GM19240 (cell line): Measurements from ENCODE around the gene TCEAL6.
"Not testable (repeated sequence)": the region's sequence is repeated elsewhere in the genome, so short reads cannot be mapped to it uniquely, and the experiment has no call there.

Source experiments
- DNase-seq: peaks from one replicate; pipeline ENCODE4 v3.0.0; 2011; ENCODE audit warnings: low spot score; ENCODE audit not compliant: insufficient read length

TCEAL6 gene

DNA sequence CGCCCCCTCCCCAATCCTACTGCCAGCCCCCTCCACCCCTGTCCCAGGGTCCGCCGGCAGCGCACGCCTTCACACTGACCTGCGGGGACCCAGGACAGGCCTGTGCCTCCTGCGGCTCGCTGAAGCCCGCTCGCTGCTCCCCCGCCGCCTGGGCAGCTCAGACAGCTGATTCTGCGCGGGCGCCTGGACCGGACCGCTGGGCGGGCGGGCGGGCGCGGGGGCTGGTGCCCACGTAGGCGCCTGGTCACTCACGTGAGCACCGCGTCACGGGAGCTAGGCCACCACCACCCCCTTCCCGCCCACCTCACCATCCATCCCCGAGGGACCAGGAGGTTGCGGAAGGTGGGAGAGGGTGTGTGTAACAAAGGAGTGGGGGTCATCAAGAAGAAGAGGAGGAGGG, at the start of gene TCEAL6:
TSS of gene TCEAL6 (minus strand) at position 208 of the 400 bp plus-strand sequence.
- not testable (repeated sequence) for DNase-seq

DNA sequence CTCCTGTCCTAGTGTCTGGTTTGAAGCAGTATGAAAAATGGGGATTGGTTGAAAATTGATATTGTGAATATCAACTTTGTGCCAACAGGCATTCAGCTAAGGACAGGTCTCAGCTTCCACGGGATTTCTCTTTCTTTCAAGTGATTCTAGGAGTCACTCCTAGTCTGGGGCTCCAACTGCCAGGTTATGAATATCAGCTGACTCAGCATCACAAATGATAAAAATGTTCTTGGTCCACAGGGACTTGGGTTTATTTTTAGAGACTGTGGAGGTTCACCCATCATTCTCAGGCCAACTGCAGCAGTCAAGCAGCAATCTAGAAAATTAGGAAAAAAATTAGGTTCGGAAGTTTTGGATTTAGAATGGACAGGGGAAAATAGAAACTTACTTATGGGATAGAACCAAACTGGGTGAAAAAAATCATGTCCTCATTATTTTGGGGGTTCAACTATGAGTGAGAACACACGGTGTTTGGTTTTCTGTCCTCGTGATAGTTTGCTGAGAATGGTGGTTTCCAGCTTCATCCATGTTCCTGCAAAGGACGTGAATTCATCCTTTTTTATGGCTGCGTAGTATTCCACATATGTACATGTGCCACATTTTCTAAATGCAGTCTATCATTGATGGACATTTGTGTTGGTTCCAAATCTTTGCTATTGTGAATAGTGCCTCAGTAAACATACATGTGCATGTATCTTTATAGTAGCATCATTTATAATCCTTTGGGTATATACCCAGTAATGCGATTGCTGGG, 43.9 kb upstream of the TCEAL6 start:
- no peak for DNase-seq

DNA sequence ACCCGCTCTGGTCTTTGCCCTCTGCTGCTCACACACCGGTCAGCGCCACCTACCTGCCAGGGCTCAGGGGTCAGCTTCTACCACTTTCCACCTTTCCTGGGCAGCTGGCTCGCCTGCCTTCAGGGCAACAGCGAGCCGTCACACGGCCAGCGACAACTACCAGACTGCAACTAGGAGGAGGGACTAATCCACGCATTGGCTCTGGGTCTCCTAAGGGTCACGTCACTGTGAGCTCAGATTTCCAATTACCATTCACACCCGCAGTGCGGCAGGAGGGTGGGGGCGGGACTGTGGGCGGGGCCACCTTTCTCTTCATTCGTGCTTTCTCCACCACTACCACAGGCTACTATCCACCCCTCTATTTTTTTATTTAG, 13.5 kb upstream of the TCEAL6 start, which contains the start of gene BEX5:
TSS of gene BEX5 (minus strand) at position 172 of the 374 bp plus-strand sequence. CDS start 1,712 bp downstream, outside the sequence.
- DNase-seq = peak; percentile 19

DNA sequence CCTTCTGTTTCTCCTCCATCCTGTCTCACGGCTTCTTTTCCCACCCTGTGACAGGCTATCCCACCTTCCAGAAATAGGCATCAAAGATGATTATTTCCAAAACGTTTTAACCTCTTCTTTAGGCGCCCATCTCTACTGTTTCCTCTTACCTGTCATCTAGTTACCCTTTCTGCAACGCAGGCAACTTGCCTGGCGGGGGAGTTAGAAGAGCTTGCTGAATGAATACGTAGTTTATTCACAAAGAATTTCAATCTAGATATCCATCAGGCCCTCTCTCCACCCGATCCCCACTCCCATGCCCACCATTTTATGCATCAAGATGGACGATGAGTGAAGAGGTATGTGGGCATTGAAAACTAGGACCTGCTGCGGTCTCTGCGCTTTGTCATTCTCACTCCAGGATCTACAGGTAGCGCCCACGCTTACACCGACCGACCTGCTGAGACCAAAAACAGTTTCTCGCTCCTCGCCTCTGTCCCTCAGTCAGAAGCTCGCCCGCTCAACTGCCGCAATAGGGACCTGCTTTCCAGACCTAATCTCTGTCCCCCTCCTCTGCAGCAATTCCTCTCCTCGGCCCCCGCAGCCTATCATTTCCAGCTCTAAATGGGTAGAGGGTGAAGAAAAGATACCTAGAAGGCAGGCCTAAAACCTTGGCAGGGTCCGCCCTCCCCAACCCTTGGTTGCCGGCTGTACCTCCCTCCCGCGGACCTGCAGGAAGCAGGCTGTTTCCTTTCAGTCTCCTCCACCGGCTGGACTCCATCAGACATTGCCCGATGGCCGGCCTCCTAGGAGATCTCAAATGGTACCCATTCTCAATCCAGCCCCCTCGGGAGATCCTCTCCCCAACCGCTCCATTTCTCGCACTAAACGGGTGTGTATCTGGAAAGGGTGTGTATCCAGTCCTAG, 12.9 kb upstream of the TCEAL6 start:
- no peak for DNase-seq

DNA sequence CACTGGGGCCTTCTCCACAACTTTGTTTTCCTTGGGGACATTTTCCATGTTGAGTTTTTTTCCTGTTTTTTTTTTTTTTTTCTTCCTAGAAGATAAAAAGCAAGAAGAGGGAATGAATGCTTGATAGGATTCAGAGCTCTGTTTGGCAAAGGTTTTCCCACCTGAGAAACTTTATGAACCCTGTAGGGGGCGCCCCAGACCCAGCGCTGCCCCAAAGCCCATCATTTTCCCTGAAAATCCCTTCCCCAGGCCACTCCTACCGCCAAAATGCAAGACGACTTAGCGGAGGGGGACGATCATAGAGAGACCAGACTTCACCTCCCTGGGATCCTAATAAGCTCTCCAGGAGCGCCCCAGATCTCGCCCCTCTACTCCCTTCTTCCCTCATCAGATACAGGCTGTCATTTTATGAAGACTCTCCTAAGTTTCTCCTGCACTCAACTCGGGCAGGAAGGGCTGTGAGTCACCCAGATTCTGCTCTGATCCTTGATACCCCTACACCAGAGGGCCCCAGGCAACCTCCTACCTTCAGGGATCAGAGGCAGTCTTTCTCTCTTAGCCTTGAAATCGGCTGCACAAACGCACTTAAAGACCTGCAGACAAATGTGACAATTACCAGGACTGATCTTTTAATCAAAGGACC, 12.1 kb upstream of the TCEAL6 start:
- DNase-seq = no peak

DNA sequence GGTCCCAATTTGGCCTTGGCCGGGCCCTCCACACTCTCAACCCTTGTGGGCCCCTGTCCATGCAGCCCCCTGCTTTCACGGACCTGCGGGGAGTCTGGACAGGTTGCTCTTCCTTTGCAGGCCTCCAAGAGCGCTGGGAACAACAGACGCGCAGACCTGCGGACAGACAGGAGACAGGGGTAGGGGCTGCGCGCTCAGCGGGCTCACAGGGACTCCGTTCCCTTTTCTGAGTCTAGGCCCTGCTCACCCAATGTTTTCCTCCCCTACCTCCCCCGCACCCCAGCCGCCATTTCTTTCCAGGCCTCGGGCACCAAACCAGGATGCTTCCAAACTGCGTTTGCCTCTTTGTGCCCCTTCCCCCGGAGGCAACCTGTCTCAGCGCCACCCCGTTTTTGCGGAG, 650 bp downstream of the TCEAL6 start:
- DNase-seq = not testable (repeated sequence)

DNA sequence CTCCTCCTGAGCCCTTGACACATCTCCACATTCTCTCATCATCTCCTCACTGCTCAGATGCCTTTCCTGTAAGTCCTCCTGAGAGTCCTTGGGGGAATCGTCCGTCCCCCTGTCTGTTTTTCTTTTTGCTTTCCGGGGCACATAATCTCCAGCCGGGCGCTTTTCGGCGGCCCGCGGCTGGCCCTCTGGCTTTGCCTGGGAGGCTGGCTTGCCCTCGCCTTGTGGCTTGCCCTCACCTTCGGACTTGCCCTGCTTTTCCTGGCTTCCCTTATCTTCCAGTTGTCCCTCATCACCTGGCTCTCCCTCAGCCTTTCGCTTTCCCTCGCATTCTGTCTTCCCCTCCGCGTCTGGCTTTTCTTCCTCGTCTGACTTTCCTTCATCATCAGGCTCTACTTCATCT, 1.4 kb downstream of the TCEAL6 start:
- DNase-seq = not testable (repeated sequence)

DNA sequence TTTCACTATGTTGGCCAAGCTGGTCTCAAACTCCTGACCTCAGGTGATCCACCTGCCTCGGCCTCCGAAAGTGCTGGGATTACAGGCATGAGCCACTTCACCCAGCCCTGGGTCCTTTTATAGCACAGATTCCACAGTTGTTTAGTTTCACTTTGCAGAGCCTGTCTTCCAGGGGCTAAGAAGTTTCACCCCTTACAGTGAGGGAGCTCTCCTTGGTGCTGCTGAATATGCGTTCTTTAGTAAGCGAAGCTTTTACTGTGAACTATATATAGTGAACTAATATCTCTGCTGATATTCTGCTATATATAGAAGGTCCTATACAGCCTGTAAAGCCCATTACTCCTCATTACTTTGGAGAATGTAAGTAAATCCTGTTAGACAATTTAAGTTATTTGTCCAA, 4.2 kb downstream of the TCEAL6 start:
- DNase-seq = no peak

DNA sequence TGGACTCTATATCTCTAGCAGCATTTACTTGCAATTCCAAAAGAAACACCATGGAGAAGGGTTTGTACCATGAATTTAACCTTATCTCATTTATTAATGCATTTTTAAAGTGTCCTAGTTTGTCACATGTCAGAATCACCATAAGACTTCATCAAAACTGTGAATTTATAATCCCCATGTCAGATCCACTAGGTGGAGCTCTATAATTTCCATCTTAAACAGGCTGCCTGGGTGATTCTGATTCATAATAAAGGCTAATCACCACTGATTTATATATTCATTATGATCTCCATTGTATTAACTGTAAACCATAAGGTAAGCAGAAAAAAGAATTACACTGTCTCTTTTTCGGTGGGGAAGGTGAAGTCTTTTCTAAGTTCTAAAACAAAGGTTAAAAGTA, 12.8 kb downstream of the TCEAL6 start:
- DNase-seq = no peak

DNA sequence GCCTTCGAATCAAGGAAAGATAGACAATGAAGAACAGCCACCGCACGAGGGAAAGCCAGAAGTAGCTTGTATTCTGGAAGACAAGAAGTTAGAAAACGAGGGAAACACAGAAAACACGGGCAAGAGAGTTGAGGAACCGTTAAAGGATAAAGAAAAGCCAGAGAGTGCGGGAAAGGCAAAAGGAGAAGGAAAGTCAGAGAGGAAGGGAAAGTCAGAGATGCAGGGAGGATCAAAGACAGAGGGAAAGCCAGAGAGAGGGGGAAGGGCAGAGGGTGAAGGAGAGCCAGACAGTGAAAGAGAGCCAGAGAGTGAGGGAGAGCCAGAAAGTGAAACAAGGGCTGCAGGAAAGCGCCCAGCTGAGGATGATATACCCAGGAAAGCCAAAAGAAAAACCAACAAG, 15.4 kb downstream of the TCEAL6 start:
- DNase-seq = no peak

DNA sequence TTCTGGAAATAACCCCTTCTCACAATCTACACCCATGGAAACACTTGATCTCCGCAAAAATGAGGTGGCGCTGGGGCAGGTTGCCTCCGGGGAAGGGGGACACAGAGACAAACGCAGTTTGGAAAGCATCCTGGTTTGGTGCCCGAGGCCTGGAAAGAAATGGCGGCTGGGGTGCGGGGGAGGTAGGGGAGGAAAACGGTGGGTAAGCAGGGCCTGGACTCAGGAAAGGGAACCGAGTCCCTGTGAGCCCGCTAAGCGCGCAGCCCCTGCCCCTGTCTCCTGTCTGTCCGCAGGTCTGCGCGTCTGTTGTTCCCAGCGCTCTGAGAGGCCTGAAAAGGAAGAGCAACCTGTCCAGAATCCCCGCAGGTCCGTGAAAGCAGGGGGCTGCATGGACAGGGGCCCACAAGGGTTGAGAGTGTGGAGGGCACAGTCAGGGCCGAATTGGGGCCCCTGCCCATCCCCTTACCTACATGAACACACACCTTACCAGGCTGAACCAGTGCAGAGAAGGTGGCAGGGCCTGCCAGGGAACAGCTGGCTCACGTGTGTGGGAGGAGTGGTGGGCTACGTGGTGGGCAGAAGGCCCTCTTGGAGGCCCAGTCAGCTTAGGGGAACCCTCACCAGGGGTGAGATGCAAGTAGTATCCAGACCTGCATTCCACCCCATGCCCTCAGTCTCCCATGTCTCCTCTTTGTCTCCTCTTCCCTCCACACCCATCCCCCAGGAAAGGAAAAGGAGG, 16.0 kb downstream of the TCEAL6 start:
- not testable (repeated sequence) for DNase-seq

DNA sequence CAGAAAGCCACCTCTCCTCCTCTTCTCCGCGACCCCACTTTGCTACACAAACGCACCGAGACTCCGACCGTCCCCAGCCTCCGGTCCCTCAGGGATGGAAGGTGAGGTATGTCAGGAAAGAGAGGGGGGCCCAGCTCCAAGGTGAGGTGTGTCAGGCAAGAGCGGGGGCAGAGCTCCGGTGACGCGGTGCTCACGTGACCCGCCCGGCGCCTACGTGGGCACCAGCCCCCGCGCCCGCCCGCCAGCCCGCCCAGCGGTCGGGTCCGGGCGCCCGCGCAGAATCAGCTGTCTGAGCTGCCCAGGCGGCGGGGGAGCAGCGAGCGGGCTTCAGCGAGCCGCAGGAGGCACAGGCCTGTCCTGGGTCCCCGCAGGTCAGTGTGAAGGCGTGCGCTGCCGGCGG, 16.8 kb downstream of the TCEAL6 start, which contains the start of gene TCEAL2:
TSS of gene TCEAL2 (plus strand) at position 244 of the 400 bp plus-strand sequence. CDS start 1,152 bp downstream, outside the sequence.
- not testable (repeated sequence) for DNase-seq

DNA sequence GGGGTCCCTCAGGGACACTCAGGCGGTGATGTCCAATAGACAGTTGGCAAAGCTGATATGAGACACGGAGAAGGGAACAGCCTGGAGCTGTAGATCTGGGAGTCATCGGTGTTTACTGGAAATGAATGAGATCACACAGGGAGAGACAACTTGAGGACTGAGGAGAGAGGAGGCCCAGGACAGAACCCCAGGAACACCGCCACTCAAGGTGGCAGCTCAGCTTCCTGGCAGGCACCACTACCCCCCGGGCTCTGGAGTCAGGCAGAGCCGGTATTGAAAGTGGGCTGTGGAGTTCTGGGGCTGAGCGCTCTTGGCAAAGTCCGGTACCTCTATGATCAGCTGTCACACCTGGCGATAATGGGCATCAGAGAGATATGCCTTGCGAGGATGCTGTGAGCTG, 17.3 kb downstream of the TCEAL6 start:
- not testable (repeated sequence) for DNase-seq

DNA sequence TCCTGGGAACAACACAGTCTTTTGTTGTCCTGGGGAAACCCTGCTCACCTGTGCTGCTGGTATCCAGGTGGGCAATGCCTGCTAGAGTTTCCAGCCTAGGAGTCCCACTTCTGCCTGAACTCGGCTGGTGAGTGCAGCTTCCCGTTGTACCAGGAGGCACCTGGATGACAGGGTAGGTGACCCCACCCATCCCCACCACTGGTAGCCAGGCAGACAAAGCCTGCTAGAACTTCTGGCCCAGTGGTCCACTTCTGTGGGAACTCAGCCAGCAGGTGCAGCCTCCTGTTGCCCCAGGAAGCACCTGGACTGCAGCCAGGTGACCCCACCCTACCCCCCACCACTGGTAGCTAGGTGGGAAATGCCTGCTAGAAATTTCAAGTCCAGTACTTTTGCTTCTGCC, 26.5 kb downstream of the TCEAL6 start:
- DNase-seq = no peak

DNA sequence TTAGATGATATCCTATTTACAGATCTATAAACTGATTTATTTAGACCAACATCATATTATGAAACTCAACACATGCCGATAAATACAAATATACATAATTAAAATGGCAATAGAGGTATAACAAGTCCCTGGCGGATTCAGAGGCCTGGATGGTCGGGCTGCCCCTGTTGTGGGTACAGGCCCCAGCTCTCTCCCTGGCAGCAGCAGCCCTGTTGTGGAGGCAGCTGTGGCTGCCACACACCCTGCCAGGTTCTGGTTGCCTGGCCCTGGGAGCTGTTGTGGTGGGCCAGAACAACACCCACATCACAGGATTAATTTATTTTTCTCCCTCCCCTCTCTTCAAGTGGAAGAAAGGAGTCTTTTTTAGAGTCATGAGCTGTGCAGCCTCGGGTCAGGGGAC, 28.9 kb downstream of the TCEAL6 start:
- no peak for DNase-seq
